ENCODE data around the gene AOPEP. TPM values are rescaled to one million over a fixed set of nuclear protein-coding genes. Genes with fewer than 3 reads are reported as not detected.

The AOPEP gene
- total RNA-seq, 4 donors from 2014 or later: 305 to 458 (median 419) TPM

DNA sequence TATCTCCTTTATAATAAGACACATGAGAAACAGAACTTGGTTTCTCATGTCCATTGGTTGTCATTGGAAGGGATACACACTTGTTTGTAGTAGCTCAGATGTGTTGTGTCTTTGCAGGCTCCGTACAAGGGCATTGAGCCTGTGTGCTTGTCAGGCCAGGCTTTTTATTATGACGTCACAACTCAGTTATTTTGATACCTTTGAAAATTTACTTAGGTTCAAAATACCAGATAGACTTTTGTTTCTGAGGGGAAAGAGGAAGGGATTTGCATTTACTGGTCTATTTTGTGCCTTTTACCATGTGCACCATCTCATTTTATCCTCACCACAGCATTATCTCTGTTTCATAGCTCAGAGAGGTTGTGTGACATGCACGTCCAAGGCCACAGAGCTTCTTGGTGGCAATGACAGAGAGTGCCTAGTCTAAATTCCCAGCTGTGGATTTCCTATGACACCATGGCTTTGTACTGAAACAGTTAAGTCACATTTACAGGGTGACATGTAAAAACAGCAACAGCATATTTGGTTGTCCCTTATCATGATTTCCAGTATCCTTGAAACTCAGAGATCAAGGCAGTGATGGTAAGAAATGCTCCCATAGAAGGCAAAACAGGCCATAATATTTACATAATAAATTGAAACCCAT, 268.7 kb downstream of the AOPEP start:
- H3K27ac ChIP-seq (replicated peaks in 1 of 4): peak overlapping the region; percentile 75 to 82 (median 80)
- no peak overlapping the region for H3K4me3 ChIP-seq
- intact Hi-C loops (cut with DNase I): no loop called here
- H3K27me3 ChIP-seq: no peaks in the 10 kb centered on the region
- WGBS: 71% methylated on average over 3 of the region's 3 CpGs
- peaks cover 24 to 45% (median 38%) of the 10 kb centered on the region in 4 donors for H3K4me1 ChIP-seq
- TF ChIP-seq EP300 (IDR thresholded peaks at IDR 0.05) (no peak), POLR2AphosphoS5 (IDR thresholded peaks at IDR 0.05) (no peak), POLR2A (IDR thresholded peaks at IDR 0.05; ENCODE audit: low read depth) (no peak)
- TF ChIP-seq, protein P1, sequence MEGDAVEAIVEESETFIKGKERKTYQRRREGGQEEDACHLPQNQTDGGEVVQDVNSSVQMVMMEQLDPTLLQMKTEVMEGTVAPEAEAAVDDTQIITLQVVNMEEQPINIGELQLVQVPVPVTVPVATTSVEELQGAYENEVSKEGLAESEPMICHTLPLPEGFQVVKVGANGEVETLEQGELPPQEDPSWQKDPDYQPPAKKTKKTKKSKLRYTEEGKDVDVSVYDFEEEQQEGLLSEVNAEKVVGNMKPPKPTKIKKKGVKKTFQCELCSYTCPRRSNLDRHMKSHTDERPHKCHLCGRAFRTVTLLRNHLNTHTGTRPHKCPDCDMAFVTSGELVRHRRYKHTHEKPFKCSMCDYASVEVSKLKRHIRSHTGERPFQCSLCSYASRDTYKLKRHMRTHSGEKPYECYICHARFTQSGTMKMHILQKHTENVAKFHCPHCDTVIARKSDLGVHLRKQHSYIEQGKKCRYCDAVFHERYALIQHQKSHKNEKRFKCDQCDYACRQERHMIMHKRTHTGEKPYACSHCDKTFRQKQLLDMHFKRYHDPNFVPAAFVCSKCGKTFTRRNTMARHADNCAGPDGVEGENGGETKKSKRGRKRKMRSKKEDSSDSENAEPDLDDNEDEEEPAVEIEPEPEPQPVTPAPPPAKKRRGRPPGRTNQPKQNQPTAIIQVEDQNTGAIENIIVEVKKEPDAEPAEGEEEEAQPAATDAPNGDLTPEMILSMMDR (IDR thresholded peaks at IDR 0.05): no peak
- H3K9me3 ChIP-seq: no peaks in the 10 kb centered on the region
- DNase-seq (ENCODE audit: extremely low spot score): no peak
- H3K36me3 ChIP-seq: no peaks in the 10 kb centered on the region

DNA sequence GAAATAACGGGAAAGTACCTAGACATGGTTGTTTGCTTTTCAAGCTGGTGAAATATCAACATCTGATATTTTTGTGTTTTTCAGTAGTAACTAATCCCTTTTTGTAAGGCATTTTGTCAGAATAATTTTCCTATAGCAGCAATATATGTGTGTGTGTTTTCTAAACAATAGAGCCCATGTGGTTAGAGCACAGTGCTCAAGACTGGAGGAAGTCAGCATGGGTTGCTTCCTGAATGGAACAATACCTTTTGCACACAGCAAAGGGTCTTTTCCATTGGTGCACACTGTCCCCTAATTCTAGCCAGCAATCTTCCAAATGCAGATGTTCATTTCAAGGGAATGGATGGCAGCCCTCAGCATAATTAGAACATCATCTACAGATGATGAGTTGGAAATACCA, 270.1 kb downstream of the AOPEP start:
- Histone ChIP-seq H3K4me3 (no peak overlapping the region), H3K27ac (replicated peaks in 1 of 4) (peak overlapping the region; percentile 75 to 82 (median 80)), H3K4me1 (peaks cover 27 to 53% (median 50%) of the 10 kb centered on the region in 4 donors), H3K27me3 (no peaks in the 10 kb centered on the region), H3K36me3 (no peaks in the 10 kb centered on the region), H3K9me3 (no peaks in the 10 kb centered on the region)
- TF ChIP-seq POLR2A (IDR thresholded peaks at IDR 0.05; ENCODE audit: low read depth) (no peak), POLR2AphosphoS5 (IDR thresholded peaks at IDR 0.05) (no peak), EP300 (IDR thresholded peaks at IDR 0.05) (no peak)
- TF ChIP-seq, protein P1 (IDR thresholded peaks at IDR 0.05): no peak
- no peak for DNase-seq (ENCODE audit: extremely low spot score)
- 63% methylated on average over 1 of the region's 1 CpG for WGBS
- intact Hi-C loops (cut with DNase I): no loop called here

DNA sequence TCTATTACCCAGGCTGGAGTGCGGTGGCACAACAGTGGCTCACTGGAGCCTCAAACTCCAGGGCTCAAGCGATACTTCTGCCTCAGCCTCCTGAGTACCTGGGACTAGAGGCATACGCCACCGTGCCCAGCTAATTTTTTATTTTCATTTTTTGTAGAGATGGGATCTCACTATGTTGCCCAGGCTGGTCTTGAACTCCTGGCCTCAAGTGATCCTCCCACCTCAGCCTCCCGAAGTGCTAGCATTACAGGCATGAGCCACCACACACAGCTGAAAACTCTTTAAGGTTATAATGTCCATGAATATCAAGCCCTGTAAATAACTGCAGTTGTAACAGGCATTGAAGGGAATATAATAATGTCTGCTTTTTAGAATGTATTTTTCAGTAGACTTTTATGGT, 271.2 kb downstream of the AOPEP start:
- no peak for DNase-seq (ENCODE audit: extremely low spot score)
- peaks cover 29 to 64% (median 57%) of the 10 kb centered on the region in 4 donors for H3K4me1 ChIP-seq
- no peak overlapping the region for H3K4me3 ChIP-seq
- TF ChIP-seq, protein P1 (IDR thresholded peaks at IDR 0.05): no peak
- no peak for TF ChIP-seq POLR2AphosphoS5 (IDR thresholded peaks at IDR 0.05)
- TF ChIP-seq POLR2A (IDR thresholded peaks at IDR 0.05; ENCODE audit: low read depth): no peak
- TF ChIP-seq EP300 (IDR thresholded peaks at IDR 0.05): no peak
- WGBS: 98% methylated on average over 5 of the region's 5 CpGs
- peak overlapping the region; percentile 75 to 82 (median 80) for H3K27ac ChIP-seq (replicated peaks in 1 of 4)
- H3K36me3 ChIP-seq: no peaks in the 10 kb centered on the region
- no peaks in the 10 kb centered on the region for H3K9me3 ChIP-seq
- intact Hi-C loops (cut with DNase I): no loop called here
- H3K27me3 ChIP-seq: no peaks in the 10 kb centered on the region

DNA sequence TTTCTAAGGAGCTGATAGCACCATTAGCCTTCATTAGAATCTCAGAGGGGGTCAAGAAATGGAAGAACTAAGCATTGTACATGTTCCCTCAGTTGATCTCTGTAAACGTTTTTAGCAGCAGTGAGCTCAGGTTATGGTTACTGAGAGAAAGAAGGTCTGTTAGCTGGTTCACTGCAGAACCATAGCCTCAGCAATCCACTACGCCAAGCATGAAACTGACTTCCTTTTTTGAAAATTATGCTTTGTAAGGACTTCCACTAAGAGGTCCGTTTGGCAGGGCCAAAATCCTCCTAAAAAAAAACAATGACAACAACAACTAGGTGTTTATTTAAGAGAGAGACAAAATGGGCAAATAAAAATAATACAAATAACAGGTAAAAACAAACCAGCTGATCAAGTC, 273.3 kb downstream of the AOPEP start:
- Histone ChIP-seq H3K9me3 (no peaks in the 10 kb centered on the region), H3K36me3 (no peaks in the 10 kb centered on the region), H3K4me1 (peaks cover 33 to 75% (median 64%) of the 10 kb centered on the region in 4 donors), H3K27ac (replicated peaks in 1 of 4) (peak overlapping the region; percentile 98 to 100 (median 98)), H3K27me3 (no peaks in the 10 kb centered on the region), H3K4me3 (no peak overlapping the region)
- TF ChIP-seq POLR2AphosphoS5 (IDR thresholded peaks at IDR 0.05) (no peak), EP300 (IDR thresholded peaks at IDR 0.05) (no peak), POLR2A (IDR thresholded peaks at IDR 0.05; ENCODE audit: low read depth) (no peak)
- TF ChIP-seq, protein P1 (IDR thresholded peaks at IDR 0.05): no peak
- 41% methylated on average over 3 of the region's 3 CpGs for WGBS
- DNase-seq (ENCODE audit: extremely low spot score): no peak
- intact Hi-C loops (cut with DNase I): loop anchor here (5.0 kb wide), 1 partner anchor 193 kb away; no protein-coding TSS in a partner anchor

Data from esophagus muscularis mucosa (tissue), 4 donors.